GM21723 (cell line): ENCODE results near the gene TPX2.
"Not testable (repeated sequence)": the region's sequence is repeated elsewhere in the genome, so short reads cannot be mapped to it uniquely, and the experiment has no call there.

Experiments
- ATAC-seq: cut with Tn5 transposase; IDR thresholded peaks from one replicate; pipeline ENCODE4 v1.9.1; 2021; ENCODE audit warnings: mild to moderate bottlenecking, moderate library complexity; ENCODE audit not compliant: unreplicated experiment

Gene TPX2

GRCh38 chr20:31718952-31719643 is 20.0 kb upstream of the TPX2 start:
- no peak for ATAC-seq

- ATAC-seq = no peak
These were observed 19.2 kb upstream of the TPX2 start for GRCh38 chr20:31719644-31720485.

GRCh38 chr20:31720486-31721407 is 18.3 kb upstream of the TPX2 start:
- ATAC-seq = no peak

GRCh38 chr20:31721408-31722256 is 17.5 kb upstream of the TPX2 start:
- ATAC-seq = no peak

DNA sequence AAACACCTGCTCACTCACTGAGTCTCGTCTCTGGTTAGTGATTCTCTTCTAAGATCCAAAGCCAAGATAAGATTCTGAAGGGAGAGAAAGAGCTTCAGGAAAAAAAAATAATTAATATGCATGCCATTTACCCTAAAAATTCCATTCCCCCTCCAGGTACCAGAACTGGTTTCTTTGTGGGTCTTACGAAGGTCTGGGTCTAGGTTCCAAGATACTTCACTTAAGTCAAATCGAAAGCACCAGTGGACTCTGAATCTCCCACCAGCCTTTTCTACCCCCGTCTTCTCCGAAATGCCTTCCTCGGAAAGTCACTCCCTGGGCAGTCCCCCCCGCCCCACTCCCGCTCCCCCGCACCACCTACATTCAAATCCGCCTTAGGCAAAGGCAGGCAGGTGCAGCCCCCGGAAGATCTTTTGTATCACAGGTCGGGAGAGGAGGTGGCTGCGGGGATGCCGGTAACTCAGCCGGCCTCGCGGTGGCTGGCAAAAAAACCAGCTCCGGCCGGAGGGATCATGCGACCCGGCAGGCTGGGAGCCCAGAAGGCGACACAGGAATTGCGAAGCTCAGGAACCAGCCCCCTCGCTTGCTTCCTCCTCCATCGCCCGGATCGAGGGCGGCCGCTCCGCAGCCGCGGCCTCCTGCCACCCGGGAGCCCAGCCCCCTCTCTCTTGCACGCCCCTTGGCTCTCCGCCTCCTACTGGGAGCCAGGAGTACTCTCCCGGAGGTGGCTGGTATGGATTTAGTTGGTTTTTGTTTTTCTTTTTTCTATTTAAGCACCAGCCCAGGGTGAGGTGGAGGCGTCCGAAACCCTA is 16.6 kb upstream of the TPX2 start, which contains the start of gene BCL2L1:
Gene BCL2L1, minus strand, starts transcription at position 612 of the 812 bp plus-strand sequence. CDS start 650 bp downstream, outside the sequence.
- ATAC-seq = peak; percentile 25

DNA sequence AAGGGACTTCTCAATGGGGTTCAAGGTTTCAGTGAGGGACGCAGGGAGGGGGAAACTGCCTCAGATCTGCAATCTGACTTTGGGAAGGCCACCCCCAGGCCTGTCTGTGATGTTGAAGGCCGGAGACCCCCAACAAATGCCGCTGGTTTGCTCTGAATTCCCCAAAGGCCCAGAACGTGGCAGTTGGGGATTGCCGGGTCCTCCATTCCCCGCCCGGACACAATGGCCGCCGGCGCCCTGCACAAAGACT is 16.1 kb upstream of the TPX2 start:
- no peak for ATAC-seq

DNA sequence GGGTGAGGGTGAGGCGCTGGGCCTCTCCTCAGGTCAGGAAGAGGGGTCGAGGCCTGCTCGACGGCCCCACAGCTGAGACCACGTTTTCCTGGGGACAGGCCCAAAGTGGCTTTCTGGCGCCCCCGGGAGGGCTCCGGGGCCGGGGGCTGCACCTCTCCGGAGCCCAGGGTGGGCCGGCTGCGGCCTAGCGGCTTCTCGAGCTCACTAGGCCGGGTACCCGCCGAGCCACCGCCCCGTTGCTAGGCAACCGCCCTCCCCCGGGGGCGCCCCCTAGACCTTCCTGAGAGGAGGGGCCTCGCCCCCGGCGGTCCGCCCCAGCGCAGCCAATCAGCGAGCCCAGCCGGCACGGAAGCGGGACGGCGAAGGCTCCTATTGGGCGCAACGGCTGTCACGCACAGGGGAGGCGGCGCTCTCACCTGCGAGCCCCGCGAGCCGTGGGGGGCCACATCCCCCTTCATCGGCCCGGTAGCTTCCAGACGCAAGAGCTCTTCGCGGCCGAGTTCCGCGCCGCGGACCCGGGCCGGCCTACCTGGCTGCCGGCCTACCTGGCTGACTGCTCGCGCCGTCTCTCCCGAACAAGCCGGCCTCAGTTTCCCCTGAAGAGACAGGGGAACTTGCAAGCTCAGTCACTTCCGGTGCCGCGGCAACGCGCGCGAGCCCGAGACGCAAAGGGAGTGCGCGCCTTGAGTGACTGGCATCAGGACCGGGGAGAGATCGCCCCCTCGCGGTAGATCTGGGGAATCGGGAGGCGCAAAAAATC is 15.6 kb upstream of the TPX2 start:
- ATAC-seq = peak; percentile 77

DNA sequence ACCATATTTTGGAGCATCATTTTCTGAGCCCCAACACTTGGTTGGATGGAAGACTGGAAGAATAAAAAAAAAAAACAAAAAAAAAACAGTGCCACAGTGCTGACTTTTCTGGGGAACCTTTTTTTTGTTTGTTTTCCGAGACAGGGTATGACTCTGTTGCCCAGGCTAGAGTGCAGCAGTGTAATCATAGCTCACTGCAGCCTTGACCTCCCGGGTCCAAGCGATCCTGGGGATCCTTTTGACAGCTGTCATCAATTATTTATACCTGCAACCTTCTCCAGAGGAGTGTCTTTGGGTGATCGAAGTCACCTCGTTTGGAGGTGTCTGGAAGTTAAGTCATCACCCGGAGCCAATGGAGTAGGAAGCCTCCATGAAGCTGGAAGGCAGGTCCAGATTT is 7.8 kb upstream of the TPX2 start:
- ATAC-seq = no peak

GRCh38 chr20:31739550-31739977 is 474 bp downstream of the TPX2 start:
- ATAC-seq = peak; percentile 6

GRCh38 chr20:31740208-31740607 is 1.1 kb downstream of the TPX2 start:
- no peak for ATAC-seq

DNA sequence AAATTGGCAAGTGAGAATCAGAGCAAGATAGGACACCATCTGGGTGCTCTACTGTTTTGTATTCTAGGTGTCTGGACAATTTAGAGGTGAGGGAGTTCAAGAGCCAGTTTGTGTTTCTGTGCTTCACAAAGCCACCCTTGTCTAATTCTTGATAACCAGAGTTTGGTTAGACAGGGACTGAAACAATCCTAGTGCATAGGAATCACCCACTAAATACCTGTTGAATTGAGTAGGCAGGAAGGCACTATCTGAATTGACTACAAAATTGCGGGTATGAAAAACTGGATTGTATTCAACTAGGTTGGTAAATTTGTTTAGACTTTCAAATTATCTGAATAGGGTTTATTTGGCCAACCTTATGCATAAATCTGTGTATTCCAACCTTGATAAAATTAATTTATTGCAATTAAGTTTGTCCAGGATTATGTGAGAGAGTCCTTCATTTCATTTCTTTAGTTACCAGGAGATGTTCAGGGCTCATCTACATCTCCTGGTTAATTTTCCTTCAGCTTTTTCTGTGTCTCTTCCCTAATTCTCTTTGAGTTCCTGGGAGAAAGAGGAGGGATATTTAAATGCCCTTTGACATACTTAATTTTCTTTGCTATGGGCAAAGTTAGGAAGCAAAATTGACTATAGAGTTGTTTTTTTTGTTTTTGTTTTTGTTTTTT is 1.7 kb downstream of the TPX2 start:
- ATAC-seq = no peak

DNA sequence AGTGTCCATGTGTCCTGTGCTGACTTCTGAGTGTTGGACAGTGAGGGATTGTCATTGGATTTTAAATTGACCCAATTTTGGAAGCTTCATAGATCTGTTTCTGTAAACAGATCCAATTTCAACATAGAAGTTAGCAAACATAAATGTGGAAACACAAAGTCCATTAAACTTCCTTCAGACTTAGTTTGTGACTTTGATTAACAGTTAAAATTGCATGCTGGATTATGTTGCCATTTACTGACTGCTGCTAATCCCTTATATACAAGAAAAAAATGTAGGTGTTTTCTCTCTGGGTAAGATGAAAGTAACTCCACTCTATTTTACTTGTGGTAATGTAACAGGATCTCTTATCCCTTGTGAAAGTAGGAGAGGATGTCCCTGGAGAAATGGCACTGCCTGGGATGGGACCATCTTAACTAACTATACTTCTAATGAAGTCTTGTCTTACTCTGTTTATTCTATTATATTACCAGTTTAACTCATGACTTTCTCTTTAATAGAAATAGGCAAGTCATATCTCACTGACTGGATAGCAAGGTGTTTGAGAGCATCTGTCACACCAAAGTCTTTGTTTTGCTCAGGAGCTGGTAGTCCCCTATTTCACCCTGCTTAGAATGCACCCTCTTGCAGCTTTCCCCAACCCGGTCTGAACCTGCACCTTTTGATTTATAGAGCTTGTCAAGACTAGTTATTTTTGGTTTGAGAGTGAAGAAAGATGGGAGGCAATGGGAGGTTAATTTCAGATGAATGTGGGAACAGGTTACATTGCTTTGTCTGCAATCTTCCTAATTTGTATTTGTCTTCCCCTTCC is 7.2 kb downstream of the TPX2 start:
- ATAC-seq = no peak

DNA sequence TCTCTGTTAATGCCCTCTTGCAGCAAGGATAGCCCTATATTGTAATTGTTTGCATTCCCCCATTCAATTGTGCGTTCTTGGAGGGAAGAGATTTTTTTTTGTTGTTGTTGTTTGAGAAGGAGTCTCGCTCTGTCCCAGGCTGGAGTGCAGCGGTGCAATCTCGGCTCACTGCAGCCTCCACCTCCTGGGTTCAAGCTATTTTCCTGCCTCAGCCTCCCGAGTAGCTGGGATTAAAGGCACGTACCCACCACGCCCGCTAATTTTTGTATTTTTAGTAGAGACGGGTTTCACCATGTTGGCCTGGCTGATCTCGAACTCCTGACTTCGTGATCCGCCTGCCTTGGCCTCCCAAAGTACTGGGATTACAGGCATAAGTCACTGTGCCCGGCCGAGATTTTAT is 7.9 kb downstream of the TPX2 start:
- ATAC-seq = not testable (repeated sequence)

DNA sequence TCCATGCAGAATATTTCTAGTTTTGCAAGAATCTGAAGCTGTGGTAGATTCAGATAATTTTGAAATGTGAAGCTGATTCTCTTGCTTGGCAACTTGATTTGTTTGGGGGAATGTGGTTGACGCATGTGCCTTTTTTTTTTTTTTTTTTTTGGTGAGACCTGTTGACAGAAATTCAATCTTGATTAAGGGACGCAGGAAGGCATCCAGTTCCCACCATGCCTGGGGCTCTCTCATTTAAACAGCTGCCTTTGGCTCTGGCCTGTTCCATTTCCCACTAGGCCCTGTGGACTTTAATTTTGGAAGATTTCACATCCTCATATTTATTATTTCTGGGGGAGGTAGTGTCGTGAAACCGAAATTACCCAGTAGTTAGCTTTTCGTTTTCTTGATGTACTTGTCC is 8.6 kb downstream of the TPX2 start:
- no peak for ATAC-seq

DNA sequence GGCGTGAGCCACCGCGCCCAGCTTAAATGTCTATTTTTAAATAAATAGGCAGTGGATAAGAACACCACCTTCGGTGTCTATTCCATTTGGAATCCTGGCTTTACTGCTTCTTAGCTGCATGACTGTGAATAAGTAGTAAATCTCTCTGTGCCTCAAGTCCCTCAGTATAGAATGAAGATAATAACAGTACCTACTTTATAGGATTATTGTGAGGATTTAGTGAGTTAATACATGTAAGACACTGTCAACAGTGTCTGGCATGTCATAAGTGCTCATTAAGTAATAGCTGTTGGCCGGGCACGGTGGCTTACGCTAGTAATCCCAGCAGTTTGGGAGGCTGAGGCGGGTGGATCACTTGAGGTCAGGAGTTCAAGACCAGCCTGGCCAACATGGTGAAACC is 10.1 kb downstream of the TPX2 start:
- no peak for ATAC-seq

DNA sequence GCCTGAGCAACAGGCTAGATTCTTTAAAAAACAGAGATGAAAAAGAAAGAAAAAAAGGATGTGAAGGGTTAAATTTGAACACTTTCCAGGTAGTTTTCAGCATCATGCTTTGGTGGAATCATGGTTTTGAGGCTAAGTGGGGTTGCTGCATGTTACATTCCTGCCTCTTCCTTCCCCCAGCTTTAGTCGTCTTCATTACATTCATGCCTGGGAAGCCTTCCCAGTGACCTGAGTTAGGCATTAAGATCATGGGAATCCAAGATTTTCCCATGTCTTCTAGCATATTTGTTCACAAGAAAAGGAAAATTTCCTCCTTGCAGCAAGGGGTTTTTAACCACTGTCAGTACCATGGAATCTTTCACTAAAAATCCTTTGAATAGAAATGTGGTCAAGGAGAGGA is 12.0 kb downstream of the TPX2 start:
- ATAC-seq = no peak

GRCh38 chr20:31757254-31757653 is 18.2 kb downstream of the TPX2 start:
- no peak for ATAC-seq

GRCh38 chr20:31758521-31758920 is 19.4 kb downstream of the TPX2 start:
- ATAC-seq = no peak
